ENCODE measurements around the gene XRCC5.

DNA sequence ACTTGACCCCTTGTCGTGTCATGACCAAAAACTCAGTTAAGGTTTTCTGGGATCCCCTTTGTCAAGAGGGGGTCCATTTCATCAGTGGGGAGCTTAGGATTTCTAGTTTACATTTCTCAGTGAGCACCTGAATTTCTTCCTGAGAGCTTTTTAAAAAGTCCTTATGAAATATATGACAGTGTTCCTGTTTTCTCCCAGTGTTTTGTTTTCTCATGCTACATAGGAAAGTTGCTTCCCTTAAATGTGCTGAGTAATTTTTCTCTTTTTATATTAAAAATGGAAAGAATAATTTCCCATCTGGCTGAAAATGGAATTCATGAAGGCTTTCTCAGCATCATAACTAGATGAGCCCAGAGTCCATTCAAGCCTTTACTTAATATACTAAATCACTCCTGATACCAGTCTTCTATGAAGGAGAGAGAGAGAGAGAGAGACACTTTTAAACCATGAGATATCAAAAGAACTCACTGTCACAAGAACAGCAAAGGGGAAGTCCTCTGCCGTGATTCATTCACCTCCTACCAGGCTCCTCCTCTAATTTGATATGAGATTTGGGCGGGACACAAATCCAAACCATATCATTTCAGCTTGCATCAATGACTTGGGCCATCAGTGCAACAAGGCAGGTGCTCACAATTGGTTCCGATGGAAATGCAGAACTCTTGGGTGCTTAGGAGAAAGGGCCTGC lies 61.1 kb downstream of the XRCC5 start:
- TF ChIP-seq, protein P1, sequence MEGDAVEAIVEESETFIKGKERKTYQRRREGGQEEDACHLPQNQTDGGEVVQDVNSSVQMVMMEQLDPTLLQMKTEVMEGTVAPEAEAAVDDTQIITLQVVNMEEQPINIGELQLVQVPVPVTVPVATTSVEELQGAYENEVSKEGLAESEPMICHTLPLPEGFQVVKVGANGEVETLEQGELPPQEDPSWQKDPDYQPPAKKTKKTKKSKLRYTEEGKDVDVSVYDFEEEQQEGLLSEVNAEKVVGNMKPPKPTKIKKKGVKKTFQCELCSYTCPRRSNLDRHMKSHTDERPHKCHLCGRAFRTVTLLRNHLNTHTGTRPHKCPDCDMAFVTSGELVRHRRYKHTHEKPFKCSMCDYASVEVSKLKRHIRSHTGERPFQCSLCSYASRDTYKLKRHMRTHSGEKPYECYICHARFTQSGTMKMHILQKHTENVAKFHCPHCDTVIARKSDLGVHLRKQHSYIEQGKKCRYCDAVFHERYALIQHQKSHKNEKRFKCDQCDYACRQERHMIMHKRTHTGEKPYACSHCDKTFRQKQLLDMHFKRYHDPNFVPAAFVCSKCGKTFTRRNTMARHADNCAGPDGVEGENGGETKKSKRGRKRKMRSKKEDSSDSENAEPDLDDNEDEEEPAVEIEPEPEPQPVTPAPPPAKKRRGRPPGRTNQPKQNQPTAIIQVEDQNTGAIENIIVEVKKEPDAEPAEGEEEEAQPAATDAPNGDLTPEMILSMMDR (IDR thresholded peaks at IDR 0.05) = no peak
- no peak for TF ChIP-seq POLR2A (IDR thresholded peaks at IDR 0.05)

All from tibial nerve (tissue), 3 donors.